Neuronal stem cell (in vitro differentiated cells): ENCODE results near the gene OR51E2.

Experiments
- DNase-seq: peaks from one replicate; pipeline ENCODE4 v3.0.0-alpha.2; 2013; ENCODE audit warnings: low spot score
- H2AFZ ChIP-seq: one replicate; pipeline ENCODE4 v1.6.1; 2013; ENCODE audit warnings: mild to moderate bottlenecking, low read length, inconsistent platforms
- H2AK5ac ChIP-seq: 2 replicates; pipeline ENCODE4 v1.6.1; 2013; ENCODE audit warnings: low read depth, mild to moderate bottlenecking, inconsistent platforms, low read length, moderate library complexity, mixed read lengths
- H2BK120ac ChIP-seq: 2 replicates; pipeline ENCODE4 v1.6.1; 2013; ENCODE audit warnings: low read depth, mild to moderate bottlenecking, inconsistent platforms, low read length, moderate library complexity, mixed read lengths
- H2BK12ac ChIP-seq: one replicate; pipeline ENCODE4 v1.6.1; 2013; ENCODE audit warnings: low read length, inconsistent platforms
- H2BK15ac ChIP-seq: 2 replicates; pipeline ENCODE4 v1.6.1; 2013; ENCODE audit warnings: mild to moderate bottlenecking, low read length, inconsistent platforms, mixed read lengths
- H2BK5ac ChIP-seq: one replicate; pipeline ENCODE4 v1.6.1; 2013; ENCODE audit warnings: inconsistent platforms, mild to moderate bottlenecking, low read length, moderate library complexity
- H3K14ac ChIP-seq: one replicate; pipeline ENCODE4 v1.6.1; 2013; ENCODE audit warnings: low read length, inconsistent platforms
- H3K18ac ChIP-seq: 2 replicates; pipeline ENCODE4 v1.6.1; 2013; ENCODE audit warnings: low read length, inconsistent platforms
- H3K23ac ChIP-seq: 2 replicates; pipeline ENCODE4 v1.6.1; 2013; ENCODE audit warnings: low read depth, mild to moderate bottlenecking, mixed read lengths, low read length, inconsistent platforms; ENCODE audit not compliant: poor library complexity
- H3K27ac ChIP-seq: replicated peaks from 3 replicates; pipeline ENCODE4 v1.5.1; 2013; ENCODE audit warnings: low read length, inconsistent platforms
- H3K27me3 ChIP-seq, 3 experiments: 2 replicates each; pipeline ENCODE4 v1.6.1; 2013; ENCODE audit warnings: low read length in 3 of 3, mild to moderate bottlenecking in 2 of 3, inconsistent platforms in 1 of 3, low read depth in 1 of 3, mixed read lengths in 1 of 3, moderate library complexity in 1 of 3; ENCODE audit not compliant: control insufficient read depth in 3 of 3, insufficient read depth in 3 of 3
- H3K36me3 ChIP-seq, 2 donors: replicated peaks in 1 of 2; 2 replicates each; pipeline ENCODE4 v1.6.1; 2013; ENCODE audit warnings: low read length in 2 of 2; ENCODE audit not compliant: control insufficient read depth in 2 of 2, insufficient read depth in 2 of 2
- H3K4ac ChIP-seq: 2 replicates; pipeline ENCODE4 v1.6.1; 2013; ENCODE audit warnings: inconsistent platforms, mild to moderate bottlenecking, low read length, moderate library complexity
- H3K4me1 ChIP-seq, 2 donors: 1 replicate in 1 of 2; 2 replicates in 1 of 2; pipeline ENCODE4 v1.6.1; 2013; ENCODE audit warnings: low read length in 2 of 2, low read depth in 1 of 2; ENCODE audit not compliant: control insufficient read depth in 2 of 2, insufficient read depth in 1 of 2
- H3K4me2 ChIP-seq: one replicate; pipeline ENCODE4 v1.6.1; 2013; ENCODE audit warnings: mild to moderate bottlenecking, low read length, inconsistent platforms; ENCODE audit not compliant: insufficient read depth, poor library complexity, severe bottlenecking
- H3K4me3 ChIP-seq, 2 donors: 2 replicates each; pipeline ENCODE4 v1.5.1; 2013; ENCODE audit warnings: low read length in 2 of 2, mild to moderate bottlenecking in 2 of 2, inconsistent platforms in 1 of 2, moderate library complexity in 1 of 2
- H3K79me1 ChIP-seq: one replicate; pipeline ENCODE4 v1.6.1; 2013; ENCODE audit warnings: low read depth, mild to moderate bottlenecking, inconsistent platforms, low read length, moderate library complexity
- H3K9ac ChIP-seq: one replicate; pipeline ENCODE4 v1.6.1; 2013; ENCODE audit warnings: mild to moderate bottlenecking, low read depth, low read length, inconsistent platforms; ENCODE audit not compliant: poor library complexity
- H3K9me3 ChIP-seq, 2 donors: replicated peaks in 1 of 2; 2 replicates each; pipeline versions ENCODE3 to v1.6.1; 2013; ENCODE audit warnings: low read length in 2 of 2, mild to moderate bottlenecking in 2 of 2, inconsistent platforms in 1 of 2, low read depth in 1 of 2, mixed read lengths in 1 of 2, moderate library complexity in 1 of 2; ENCODE audit not compliant: control insufficient read depth in 2 of 2, insufficient read depth in 1 of 2
- H4K8ac ChIP-seq: one replicate; pipeline ENCODE4 v1.6.1; 2013; ENCODE audit warnings: low read depth, mild to moderate bottlenecking, inconsistent platforms, low read length, moderate library complexity
- H4K91ac ChIP-seq: one replicate; pipeline ENCODE4 v1.6.1; 2013; ENCODE audit warnings: low read length, low read depth, mild to moderate bottlenecking, inconsistent platforms; ENCODE audit not compliant: poor library complexity
- WGBS, 2 donors: extraction: QIAGEN DNeasy Blood & Tissue Kit; methylation state at CpG; one replicate each; pipeline ENCODE4 v1.1.7; 2013; ENCODE audit warnings: missing lambda C conversion rate in 2 of 2, mixed read lengths in 1 of 2; ENCODE audit not compliant: insufficient read length in 2 of 2, insufficient replicate concordance in 1 of 2; ENCODE audit errors: extremely low coverage in 2 of 2; 5-methylcytosine and 5-hydroxymethylcytosine counted together

Gene OR51E2

DNA sequence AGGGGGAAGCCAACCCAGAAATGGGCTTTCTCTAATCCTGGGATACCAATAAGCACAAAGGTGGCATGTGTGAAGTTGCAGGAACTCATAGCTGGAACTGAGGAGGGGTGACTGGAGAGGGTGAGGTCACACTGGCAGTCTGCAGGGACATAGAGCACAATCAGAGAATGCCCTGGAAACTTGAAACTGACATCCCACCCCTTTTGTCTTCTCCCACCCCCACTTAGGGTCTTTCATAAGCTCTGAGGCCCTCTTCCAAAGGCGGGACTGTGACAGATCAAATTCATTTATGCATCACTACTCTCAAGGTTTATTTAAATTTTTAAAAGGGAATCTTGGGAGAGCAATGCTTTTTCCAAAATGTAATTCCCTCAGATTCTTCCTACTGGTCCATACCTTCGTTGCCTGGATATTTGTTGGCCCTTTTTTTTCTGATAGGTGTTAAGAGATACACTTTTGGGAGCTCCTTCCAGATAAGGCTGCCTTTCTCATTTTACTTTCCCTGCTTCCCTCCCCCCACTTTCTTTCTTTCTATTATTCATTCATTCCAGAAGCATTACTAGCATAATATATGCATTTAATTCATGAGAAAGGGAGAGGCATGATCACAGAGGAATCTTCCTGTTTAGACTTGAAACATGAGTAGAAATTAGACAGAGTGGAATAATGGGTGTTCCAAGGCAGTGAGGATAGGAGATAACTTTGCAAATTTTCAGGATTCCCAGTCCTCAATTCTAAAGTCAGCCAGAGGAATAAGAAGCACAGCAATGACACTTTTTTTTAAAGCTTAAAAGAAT lies 14.8 kb downstream of the OR51E2 start:
- no peak for DNase-seq
- Histone ChIP-seq H3K27ac (no peak overlapping the region), H2AFZ (no peak overlapping the region), H2BK12ac (no peak overlapping the region), H3K4me3 (no peak overlapping the region), H3K14ac (no peak overlapping the region), H3K4ac (no peak overlapping the region), H2BK5ac (no peak overlapping the region), H4K8ac (no peak overlapping the region), H2BK120ac (no peak overlapping the region), H3K18ac (no peak overlapping the region), H3K9ac (no peak overlapping the region), H3K9me3 (no peaks in the 10 kb centered on the region), H3K23ac (no peak overlapping the region), H3K4me2 (no peak overlapping the region), H2AK5ac (no peak overlapping the region), H3K27me3 (no peaks in the 10 kb centered on the region), H2BK15ac (no peak overlapping the region), H4K91ac (no peak overlapping the region), H3K36me3 (no peaks in the 10 kb centered on the region), H3K79me1 (no peaks in the 10 kb centered on the region), H3K4me1 (peaks cover 3% of the 10 kb centered on the region in 2 donors)
- WGBS, 2 donors, result no CpG with 5 or more reads among the region's 2 CpGs

DNA sequence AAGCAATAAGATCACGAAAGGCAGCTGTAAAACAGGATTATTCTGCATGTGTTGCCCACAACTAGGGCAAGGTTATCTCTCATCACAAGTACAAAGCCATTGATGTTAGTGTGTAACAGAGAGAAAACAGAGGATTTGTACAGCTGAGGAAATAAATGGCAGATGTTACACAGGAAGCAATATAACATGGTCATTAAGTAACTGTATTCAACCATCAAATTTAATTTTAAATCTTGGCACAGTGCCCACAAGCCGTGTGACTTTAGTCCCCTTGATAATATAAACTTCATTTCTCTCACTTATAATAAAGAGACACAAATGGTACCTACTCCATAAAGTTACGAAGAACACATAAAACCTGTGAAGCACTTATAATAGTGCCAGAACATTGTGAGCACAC lies 17.3 kb downstream of the OR51E2 start:
- no peak overlapping the region for H2AK5ac ChIP-seq
- WGBS, 2 donors, result no CpG with 5 or more reads among the region's 3 CpGs
- no peak overlapping the region for H2BK5ac ChIP-seq
- no peak overlapping the region for H3K27ac ChIP-seq
- H3K14ac ChIP-seq, result no peak overlapping the region
- H3K4me1 ChIP-seq, result peaks cover 3% of the 10 kb centered on the region in 2 donors
- H3K79me1 ChIP-seq, result no peaks in the 10 kb centered on the region
- H3K18ac ChIP-seq, result no peak overlapping the region
- no peaks in the 10 kb centered on the region for H3K27me3 ChIP-seq
- no peaks in the 10 kb centered on the region for H3K9me3 ChIP-seq
- H2AFZ ChIP-seq, result no peak overlapping the region
- H3K4me2 ChIP-seq, result no peak overlapping the region
- no peak overlapping the region for H2BK12ac ChIP-seq
- H2BK120ac ChIP-seq, result no peak overlapping the region
- H2BK15ac ChIP-seq, result no peak overlapping the region
- H4K8ac ChIP-seq, result no peak overlapping the region
- no peak overlapping the region for H3K23ac ChIP-seq
- no peaks in the 10 kb centered on the region for H3K36me3 ChIP-seq
- no peak overlapping the region for H3K4ac ChIP-seq
- H3K4me3 ChIP-seq, result no peak overlapping the region
- DNase-seq, result no peak
- no peak overlapping the region for H4K91ac ChIP-seq
- H3K9ac ChIP-seq, result no peak overlapping the region

- no peak for DNase-seq
- H3K4me2 ChIP-seq, result no peak overlapping the region
- no peak overlapping the region for H3K18ac ChIP-seq
- no peak overlapping the region for H2AFZ ChIP-seq
- H3K27me3 ChIP-seq, result no peaks in the 10 kb centered on the region
- no peaks in the 10 kb centered on the region for H3K36me3 ChIP-seq
- H3K4me3 ChIP-seq, result no peak overlapping the region
- no peak overlapping the region for H2BK5ac ChIP-seq
- peaks cover 3% of the 10 kb centered on the region in 2 donors for H3K4me1 ChIP-seq
- H3K9me3 ChIP-seq, result no peaks in the 10 kb centered on the region
- no peak overlapping the region for H3K4ac ChIP-seq
- no peaks in the 10 kb centered on the region for H3K79me1 ChIP-seq
- H4K8ac ChIP-seq, result no peak overlapping the region
- no peak overlapping the region for H3K14ac ChIP-seq
- no peak overlapping the region for H3K27ac ChIP-seq
- H4K91ac ChIP-seq, result no peak overlapping the region
- H3K9ac ChIP-seq, result no peak overlapping the region
- H2BK120ac ChIP-seq, result no peak overlapping the region
- H2AK5ac ChIP-seq, result no peak overlapping the region
- H2BK15ac ChIP-seq, result no peak overlapping the region
- H2BK12ac ChIP-seq, result no peak overlapping the region
- no peak overlapping the region for H3K23ac ChIP-seq
- no CpG with 5 or more reads among the region's 2 CpGs for WGBS, 2 donors
These were observed 19.7 kb downstream of the OR51E2 start for GRCh38 chr11:4677948-4678347.

- H3K9ac ChIP-seq, result no peak overlapping the region
- no peak overlapping the region for H3K4me2 ChIP-seq
- H3K36me3 ChIP-seq, result no peaks in the 10 kb centered on the region
- no peaks in the 10 kb centered on the region for H3K79me1 ChIP-seq
- H3K14ac ChIP-seq, result no peak overlapping the region
- H2AFZ ChIP-seq, result no peak overlapping the region
- H2BK15ac ChIP-seq, result no peak overlapping the region
- H3K9me3 ChIP-seq, result no peaks in the 10 kb centered on the region
- H2BK120ac ChIP-seq, result no peak overlapping the region
- no CpG with 5 or more reads among the region's 2 CpGs for WGBS, 2 donors
- no peak overlapping the region for H4K91ac ChIP-seq
- H3K18ac ChIP-seq, result no peak overlapping the region
- no peak overlapping the region for H3K27ac ChIP-seq
- H3K4me1 ChIP-seq, result no peaks in the 10 kb centered on the region
- no peak overlapping the region for H2BK12ac ChIP-seq
- no peak overlapping the region for H2AK5ac ChIP-seq
- H4K8ac ChIP-seq, result no peak overlapping the region
- H3K27me3 ChIP-seq, result no peaks in the 10 kb centered on the region
- H3K23ac ChIP-seq, result no peak overlapping the region
- no peak overlapping the region for H2BK5ac ChIP-seq
- H3K4ac ChIP-seq, result no peak overlapping the region
- no peak overlapping the region for H3K4me3 ChIP-seq
- DNase-seq, result no peak
These were observed 23.9 kb downstream of the OR51E2 start for GRCh38 chr11:4673781-4674180.
